Measurements from ENCODE around the gene DPF1. TPM values are rescaled to one million over a fixed set of nuclear protein-coding genes. Genes with fewer than 3 reads are reported as not detected.
A peak's percentile ranks its signal among the peaks of the same experiment; 100 is the strongest.
"Not testable (repeated sequence)": the region's sequence is repeated elsewhere in the genome, so short reads cannot be mapped to it uniquely, and the experiment has no call there.

The DPF1 gene
- total RNA-seq, 1 donor from 2014 or later: 31.7 TPM

GRCh38 chr19:38228491-38229439 lies 4.7 kb upstream of the DPF1 start:
- no peaks in the 10 kb centered on the region for H3K36me3 Mint-ChIP-seq (ENCODE audit: low read depth)
- no peak for TF ChIP-seq CTCF (conservative IDR thresholded peaks at IDR 0.05)
- H3K4me1 Mint-ChIP-seq: peaks cover 35% of the 10 kb centered on the region
- H3K4me3 Mint-ChIP-seq: peak overlapping the region; percentile 88
- peaks cover 25% of the 10 kb centered on the region for H3K27me3 Mint-ChIP-seq (ENCODE audit: low read depth)
- H3K27ac Mint-ChIP-seq (ENCODE audit: unreplicated experiment): peak overlapping the region; percentile 72
- no peaks in the 10 kb centered on the region for H3K9me3 Mint-ChIP-seq
- peak; percentile 64 for DNase-seq (ENCODE audit: low read depth, low spot score)

DNA sequence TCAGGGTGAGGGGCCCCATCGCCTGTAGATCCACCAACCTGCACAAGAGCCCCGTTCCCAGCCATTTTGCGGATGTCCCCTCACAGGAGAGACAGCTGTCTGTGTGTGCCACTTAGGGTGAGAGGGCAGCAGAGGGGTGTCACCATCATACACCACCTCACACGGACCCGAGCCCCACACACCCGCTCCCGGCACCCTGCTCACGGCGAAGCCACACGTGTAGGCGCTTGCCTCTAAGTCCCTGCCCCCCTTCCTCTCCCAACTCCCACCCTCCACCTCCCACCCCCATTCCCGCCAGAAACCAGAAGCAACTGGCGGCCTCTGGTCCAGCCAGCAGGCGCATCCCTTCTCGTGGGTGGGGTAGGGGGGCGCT lies 4.0 kb upstream of the DPF1 start:
- no peak for DNase-seq (ENCODE audit: low read depth, low spot score)
- Mint-ChIP-seq H3K27ac (ENCODE audit: unreplicated experiment) (no peak overlapping the region), H3K9me3 (no peaks in the 10 kb centered on the region), H3K4me1 (peaks cover 41% of the 10 kb centered on the region), H3K36me3 (ENCODE audit: low read depth) (peaks cover 5% of the 10 kb centered on the region), H3K4me3 (peak overlapping the region; percentile 76), H3K27me3 (ENCODE audit: low read depth) (peaks cover 24% of the 10 kb centered on the region)
- no peak for TF ChIP-seq CTCF (conservative IDR thresholded peaks at IDR 0.05)

GRCh38 chr19:38227287-38228004 lies 3.4 kb upstream of the DPF1 start:
- Mint-ChIP-seq H3K9me3 (no peaks in the 10 kb centered on the region), H3K4me1 (peaks cover 44% of the 10 kb centered on the region), H3K27me3 (ENCODE audit: low read depth) (peaks cover 21% of the 10 kb centered on the region), H3K27ac (ENCODE audit: unreplicated experiment) (no peak overlapping the region), H3K36me3 (ENCODE audit: low read depth) (peaks cover 7% of the 10 kb centered on the region), H3K4me3 (peak overlapping the region; percentile 76)
- TF ChIP-seq CTCF (conservative IDR thresholded peaks at IDR 0.05): no peak
- DNase-seq (ENCODE audit: low read depth, low spot score): no peak

- H3K9me3 Mint-ChIP-seq: not testable (repeated sequence)
Measured at GRCh38 chr19:38224863-38225218, 819 bp upstream of the DPF1 start.

GRCh38 chr19:38223617-38224013 lies 407 bp downstream of the DPF1 start:
- no peak for DNase-seq (ENCODE audit: low read depth, low spot score)
- no peak for TF ChIP-seq CTCF (conservative IDR thresholded peaks at IDR 0.05)
- Mint-ChIP-seq H3K4me3 (peak overlapping the region; percentile 56), H3K27me3 (ENCODE audit: low read depth) (peaks cover 4% of the 10 kb centered on the region), H3K9me3 (no peaks in the 10 kb centered on the region), H3K27ac (ENCODE audit: unreplicated experiment) (peak overlapping the region; percentile 62), H3K4me1 (peaks cover 44% of the 10 kb centered on the region), H3K36me3 (ENCODE audit: low read depth) (peaks cover 11% of the 10 kb centered on the region)

More at GRCh38 chr19:38224863-38225218, 819 bp upstream of the DPF1 start:
- peak; percentile 3 for TF ChIP-seq CTCF (conservative IDR thresholded peaks at IDR 0.05)
- H3K4me3 Mint-ChIP-seq: peak overlapping the region; percentile 84
- H3K27ac Mint-ChIP-seq (ENCODE audit: unreplicated experiment); DNase-seq (ENCODE audit: low read depth, low spot score); H3K27me3 Mint-ChIP-seq (ENCODE audit: low read depth): not testable (repeated sequence)
- peaks cover 11% of the 10 kb centered on the region for H3K36me3 Mint-ChIP-seq (ENCODE audit: low read depth)
- H3K4me1 Mint-ChIP-seq: peaks cover 46% of the 10 kb centered on the region
